SK-N-SH (cell line): Measurements from ENCODE around the gene VAMP3. TPM values are rescaled to one million over a fixed set of nuclear protein-coding genes. Genes with fewer than 3 reads are reported as not detected.

ENCODE experiments used
- CTCF ChIA-PET: fragments of 300-600, 350-600 bp; formaldehyde crosslinking; extraction: SDS; loops from one replicate; lab custom pipeline; 2021; lab: Yijun Ruan, JAX
- POLR2A ChIA-PET: fragments of 350-600 bp; sonication (Branson Sonifier 250); formaldehyde crosslinking; extraction: SDS; loops from one replicate; lab custom pipeline; 2020; ENCODE audit warnings: antibody characterized with exemption, inconsistent platforms; lab: Yijun Ruan, JAX
- DNase-seq: peaks from one replicate; pipeline ENCODE4 v3.0.0; 2012
- H2AFZ ChIP-seq: fragments of 200-600 bp; sonication (generic); 2 replicates; pipeline ENCODE4 v1.8.1; 2016; ENCODE audit warnings: antibody characterized with exemption, mild to moderate bottlenecking, low read depth
- H3F3A ChIP-seq: fragments of 200-600 bp; sonication (generic); replicated peaks from 2 replicates; pipeline ENCODE3; 2016; ENCODE audit warnings: antibody characterized with exemption, mild to moderate bottlenecking; ENCODE audit not compliant: insufficient read depth
- H3K27ac ChIP-seq, 2 experiments: fragments of 200-500 bp in 1 of 2; fragments of 200-600 bp in 1 of 2; sonication (Bioruptor generic) in 1 of 2; sonication (generic), shearing (Covaris generic) in 1 of 2; 2 replicates each; pipeline versions ENCODE4 v1.5.1 to v1.6.1; 2014 to 2016; ENCODE audit warnings: low read depth in 2 of 2, inconsistent platforms in 1 of 2, low read length in 1 of 2, mild to moderate bottlenecking in 1 of 2, mixed read lengths in 1 of 2
- H3K27me3 ChIP-seq: fragments of 200-600 bp; sonication (generic), shearing (Covaris generic); 2 replicates; pipeline ENCODE4 v1.6.1; 2016; ENCODE audit warnings: mixed run types; ENCODE audit not compliant: insufficient read depth
- H3K36me3 ChIP-seq, 2 experiments: fragments of 200-500 bp in 1 of 2; fragments of 200-600 bp in 1 of 2; sonication (Bioruptor generic) in 1 of 2; sonication (generic) in 1 of 2; replicated peaks in 1 of 2; 2 replicates each; pipeline versions ENCODE3 to v1.5.1; 2014 to 2016; ENCODE audit warnings: low read length in 1 of 2, mild to moderate bottlenecking in 1 of 2; ENCODE audit not compliant: insufficient read depth in 2 of 2, control insufficient read depth in 1 of 2
- H3K4me1 ChIP-seq, 2 experiments: fragments of 200-500 bp in 1 of 2; fragments of 200-600 bp in 1 of 2; sonication (Bioruptor generic) in 1 of 2; sonication (generic), shearing (Covaris generic) in 1 of 2; 2 replicates each; pipeline versions ENCODE4 v1.5.1 to v1.6.1; 2014 to 2016; ENCODE audit warnings: low read depth in 1 of 2, low read length in 1 of 2, mixed run types in 1 of 2; ENCODE audit not compliant: insufficient read depth in 2 of 2, control insufficient read depth in 1 of 2
- H3K4me2 ChIP-seq: fragments of 200-600 bp; sonication (generic), shearing (Covaris generic); 2 replicates; pipeline ENCODE4 v1.6.1; 2017; ENCODE audit warnings: mixed run types
- H3K4me3 ChIP-seq, 2 experiments: fragments of 200-500 bp in 1 of 2; fragments of 200-600 bp in 1 of 2; sonication (Bioruptor generic) in 1 of 2; sonication (generic), shearing (Covaris generic) in 1 of 2; 2 replicates each; pipeline versions ENCODE4 v1.5.1 to v1.8.1; 2014 to 2016; ENCODE audit warnings: low read depth in 2 of 2, inconsistent platforms in 1 of 2, low read length in 1 of 2, mild to moderate bottlenecking in 1 of 2, mixed read lengths in 1 of 2, moderate library complexity in 1 of 2
- H3K79me2 ChIP-seq: fragments of 200-600 bp; sonication (generic); 2 replicates; pipeline ENCODE4 v1.8.1; 2017; ENCODE audit warnings: mild to moderate bottlenecking; ENCODE audit not compliant: insufficient read depth
- H3K9ac ChIP-seq: fragments of 200-600 bp; sonication (generic); 2 replicates; pipeline ENCODE4 v1.6.1; 2017; ENCODE audit warnings: mixed run types
- H3K9me2 ChIP-seq: fragments of 200-600 bp; sonication (generic); 2 replicates; pipeline ENCODE4 v1.6.1; 2017; ENCODE audit warnings: mixed run types
- H3K9me3 ChIP-seq: fragments of 200-600 bp; sonication (generic); 2 replicates; pipeline ENCODE4 v1.6.1; 2017; ENCODE audit warnings: mixed run types, mild to moderate bottlenecking, moderate library complexity
- H4K20me1 ChIP-seq: fragments of 200-600 bp; sonication (generic); 2 replicates; pipeline ENCODE4 v1.6.1; 2017; ENCODE audit warnings: mild to moderate bottlenecking, mixed run types; ENCODE audit not compliant: insufficient read depth
- EZH2phosphoT487 ChIP-seq: fragments of 200-600 bp; sonication (generic); IDR thresholded peaks from 2 replicates; pipeline ENCODE4 v1.6.1; 2017; ENCODE audit warnings: low read depth, mixed run types, mild to moderate bottlenecking, antibody characterized with exemption, moderate library complexity, borderline replicate concordance
- FOXM1 ChIP-seq: IDR thresholded peaks from 2 replicates; pipeline ENCODE4 v1.4.0; 2012; ENCODE audit warnings: low read depth, mild to moderate bottlenecking
- JUND ChIP-seq: IDR thresholded peaks from 2 replicates; pipeline ENCODE4 v1.4.0; 2012
- NRF1 ChIP-seq: IDR thresholded peaks from 2 replicates; pipeline ENCODE4 v1.6.1; 2012; ENCODE audit warnings: low read depth, mild to moderate bottlenecking, low read length
- SIN3A ChIP-seq: IDR thresholded peaks from 2 replicates; pipeline ENCODE4 v1.6.1; 2012; ENCODE audit warnings: low read depth, mild to moderate bottlenecking, low read length, moderate library complexity, borderline replicate concordance
- WGBS: methylation state at CpG from one replicate; pipeline ENCODE4 v1.1.6; 2017; ENCODE audit warnings: low lambda C conversion rate; 5-methylcytosine and 5-hydroxymethylcytosine counted together
- polyA plus RNA-seq, 3 experiments: library from polyadenylated mRNA; depleted of rRNA; stranded (reverse); fragments of >200 nt; gene quantifications; 2 replicates each; pipeline ENCODE4 v1.2.3, GENCODE V29; 2012
- TF ChIP-seq, protein P1 (sequence below): fragments of 150-350 bp; IDR thresholded peaks from 2 replicates; pipeline ENCODE4 v1.6.1; 2016; ENCODE audit warnings: mild to moderate bottlenecking, low read depth, low read length
- TF ChIP-seq, protein P2 (sequence below): IDR thresholded peaks from 2 replicates; pipeline ENCODE4 v1.6.1; 2012; ENCODE audit warnings: mild to moderate bottlenecking, low read depth, low read length, moderate library complexity
- TF ChIP-seq, protein P3 (sequence below): IDR thresholded peaks from 2 replicates; pipeline ENCODE4; 2012
- TF ChIP-seq, protein P4 (sequence below): IDR thresholded peaks from 2 replicates; pipeline ENCODE4 v1.4.0; 2012; ENCODE audit warnings: low read depth, borderline replicate concordance

VAMP3 gene
- polyA plus RNA-seq, 1 of the 3 experiments (the other 2 are of a cell fraction): 96.4 TPM

DNA sequence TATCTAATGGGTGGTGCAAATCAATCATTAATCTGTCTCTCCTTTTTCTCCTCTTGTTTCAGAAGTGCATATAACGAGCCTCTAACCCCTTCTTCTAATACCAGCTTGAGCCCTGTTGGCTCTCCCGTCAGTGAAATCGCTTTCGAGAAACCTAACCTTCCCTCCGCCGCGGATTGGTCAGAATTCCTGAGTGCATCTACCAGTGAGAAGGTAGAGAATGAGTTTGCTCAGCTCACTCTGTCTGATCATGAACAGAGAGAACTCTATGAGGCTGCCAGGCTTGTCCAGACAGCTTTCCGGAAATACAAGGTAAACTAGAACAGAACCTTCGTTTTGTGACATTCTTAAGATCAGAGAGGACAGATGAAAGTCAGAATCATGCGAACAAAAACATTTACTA lies 25.3 kb upstream of the VAMP3 start (continued):
- TF ChIP-seq, protein P1, sequence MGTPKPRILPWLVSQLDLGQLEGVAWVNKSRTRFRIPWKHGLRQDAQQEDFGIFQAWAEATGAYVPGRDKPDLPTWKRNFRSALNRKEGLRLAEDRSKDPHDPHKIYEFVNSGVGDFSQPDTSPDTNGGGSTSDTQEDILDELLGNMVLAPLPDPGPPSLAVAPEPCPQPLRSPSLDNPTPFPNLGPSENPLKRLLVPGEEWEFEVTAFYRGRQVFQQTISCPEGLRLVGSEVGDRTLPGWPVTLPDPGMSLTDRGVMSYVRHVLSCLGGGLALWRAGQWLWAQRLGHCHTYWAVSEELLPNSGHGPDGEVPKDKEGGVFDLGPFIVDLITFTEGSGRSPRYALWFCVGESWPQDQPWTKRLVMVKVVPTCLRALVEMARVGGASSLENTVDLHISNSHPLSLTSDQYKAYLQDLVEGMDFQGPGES: no peak
- TF ChIP-seq JUND: no peak
- TF ChIP-seq, protein P2, sequence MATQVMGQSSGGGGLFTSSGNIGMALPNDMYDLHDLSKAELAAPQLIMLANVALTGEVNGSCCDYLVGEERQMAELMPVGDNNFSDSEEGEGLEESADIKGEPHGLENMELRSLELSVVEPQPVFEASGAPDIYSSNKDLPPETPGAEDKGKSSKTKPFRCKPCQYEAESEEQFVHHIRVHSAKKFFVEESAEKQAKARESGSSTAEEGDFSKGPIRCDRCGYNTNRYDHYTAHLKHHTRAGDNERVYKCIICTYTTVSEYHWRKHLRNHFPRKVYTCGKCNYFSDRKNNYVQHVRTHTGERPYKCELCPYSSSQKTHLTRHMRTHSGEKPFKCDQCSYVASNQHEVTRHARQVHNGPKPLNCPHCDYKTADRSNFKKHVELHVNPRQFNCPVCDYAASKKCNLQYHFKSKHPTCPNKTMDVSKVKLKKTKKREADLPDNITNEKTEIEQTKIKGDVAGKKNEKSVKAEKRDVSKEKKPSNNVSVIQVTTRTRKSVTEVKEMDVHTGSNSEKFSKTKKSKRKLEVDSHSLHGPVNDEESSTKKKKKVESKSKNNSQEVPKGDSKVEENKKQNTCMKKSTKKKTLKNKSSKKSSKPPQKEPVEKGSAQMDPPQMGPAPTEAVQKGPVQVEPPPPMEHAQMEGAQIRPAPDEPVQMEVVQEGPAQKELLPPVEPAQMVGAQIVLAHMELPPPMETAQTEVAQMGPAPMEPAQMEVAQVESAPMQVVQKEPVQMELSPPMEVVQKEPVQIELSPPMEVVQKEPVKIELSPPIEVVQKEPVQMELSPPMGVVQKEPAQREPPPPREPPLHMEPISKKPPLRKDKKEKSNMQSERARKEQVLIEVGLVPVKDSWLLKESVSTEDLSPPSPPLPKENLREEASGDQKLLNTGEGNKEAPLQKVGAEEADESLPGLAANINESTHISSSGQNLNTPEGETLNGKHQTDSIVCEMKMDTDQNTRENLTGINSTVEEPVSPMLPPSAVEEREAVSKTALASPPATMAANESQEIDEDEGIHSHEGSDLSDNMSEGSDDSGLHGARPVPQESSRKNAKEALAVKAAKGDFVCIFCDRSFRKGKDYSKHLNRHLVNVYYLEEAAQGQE: no peak
- TF ChIP-seq, protein P3, sequence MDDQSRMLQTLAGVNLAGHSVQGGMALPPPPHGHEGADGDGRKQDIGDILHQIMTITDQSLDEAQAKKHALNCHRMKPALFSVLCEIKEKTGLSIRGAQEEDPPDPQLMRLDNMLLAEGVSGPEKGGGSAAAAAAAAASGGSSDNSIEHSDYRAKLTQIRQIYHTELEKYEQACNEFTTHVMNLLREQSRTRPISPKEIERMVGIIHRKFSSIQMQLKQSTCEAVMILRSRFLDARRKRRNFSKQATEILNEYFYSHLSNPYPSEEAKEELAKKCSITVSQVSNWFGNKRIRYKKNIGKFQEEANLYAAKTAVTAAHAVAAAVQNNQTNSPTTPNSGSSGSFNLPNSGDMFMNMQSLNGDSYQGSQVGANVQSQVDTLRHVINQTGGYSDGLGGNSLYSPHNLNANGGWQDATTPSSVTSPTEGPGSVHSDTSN: no peak

DNA sequence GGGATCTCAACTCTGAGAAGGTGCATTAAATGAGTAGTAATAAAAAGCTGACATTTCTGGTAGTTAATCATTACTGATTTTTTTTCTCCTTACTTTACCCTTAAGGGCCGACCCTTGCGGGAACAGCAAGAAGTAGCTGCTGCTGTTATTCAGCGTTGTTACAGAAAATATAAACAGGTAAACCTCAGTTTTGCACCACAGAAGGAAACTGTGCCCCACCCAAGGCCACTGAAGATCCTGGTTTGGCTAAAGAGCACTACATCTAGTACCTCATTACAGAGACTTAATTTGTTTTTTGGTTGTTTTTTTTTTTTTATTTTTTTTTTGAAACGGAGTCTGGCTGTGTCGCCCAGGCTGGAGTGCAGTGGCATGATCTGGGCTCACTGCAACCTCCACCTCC lies 23.5 kb upstream of the VAMP3 start:
- H3K4me1 ChIP-seq: peaks cover 0 to 6% of the 10 kb centered on the region in 2 experiments; a peak in 2 of 4 replicates
- no peak overlapping the region for H3K4me3 ChIP-seq
- no peaks in the 10 kb centered on the region for H3K27me3 ChIP-seq
- ChIA-PET POLR2A (interaction anchor here (0.9 kb wide), 1 partner anchor 42 kb away, joined by 3 read pairs; no protein-coding TSS in a partner anchor), CTCF (interaction anchor here (1.3 to 20.9 kb wide), 3 partner anchors 32 to 74 kb away, joined by 3 to 739 read pairs (median 4); no protein-coding TSS in a partner anchor)
- H3K4me2 ChIP-seq: no peak overlapping the region
- H3K36me3 ChIP-seq: peaks cover 0 to 4% of the 10 kb centered on the region in 2 experiments
- H3K79me2 ChIP-seq: no peaks in the 10 kb centered on the region
- H3K9me2 ChIP-seq: no peaks in the 10 kb centered on the region
- no peak overlapping the region for H3K9ac ChIP-seq
- H3K9me3 ChIP-seq: no peaks in the 10 kb centered on the region
- TF ChIP-seq, protein P4, sequence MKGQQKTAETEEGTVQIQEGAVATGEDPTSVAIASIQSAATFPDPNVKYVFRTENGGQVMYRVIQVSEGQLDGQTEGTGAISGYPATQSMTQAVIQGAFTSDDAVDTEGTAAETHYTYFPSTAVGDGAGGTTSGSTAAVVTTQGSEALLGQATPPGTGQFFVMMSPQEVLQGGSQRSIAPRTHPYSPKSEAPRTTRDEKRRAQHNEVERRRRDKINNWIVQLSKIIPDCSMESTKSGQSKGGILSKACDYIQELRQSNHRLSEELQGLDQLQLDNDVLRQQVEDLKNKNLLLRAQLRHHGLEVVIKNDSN: no peak
- TF ChIP-seq SIN3A (no peak), NRF1 (no peak), FOXM1 (no peak), EZH2phosphoT487 (no peak)
- TF ChIP-seq, protein P3: no peak
- TF ChIP-seq, all 33 proteins: peak for 0
- WGBS: 91% methylated on average over 5 of the region's 5 CpGs
- Histone ChIP-seq H3F3A (no peaks in the 10 kb centered on the region), H3K27ac (no peak overlapping the region), H4K20me1 (no peaks in the 10 kb centered on the region), H2AFZ (no peak overlapping the region)
- DNase-seq: no peak
